ENCODE data around the gene TOLLIP. TPM values are rescaled to one million over a fixed set of nuclear protein-coding genes. Genes with fewer than 3 reads are reported as not detected.
"Not testable (repeated sequence)": the region's sequence is repeated elsewhere in the genome, so short reads cannot be mapped to it uniquely, and the experiment has no call there.

The TOLLIP gene
- total and polyA plus RNA-seq, 4 donors: 29.0 to 83.4 (median 50.8) TPM

DNA sequence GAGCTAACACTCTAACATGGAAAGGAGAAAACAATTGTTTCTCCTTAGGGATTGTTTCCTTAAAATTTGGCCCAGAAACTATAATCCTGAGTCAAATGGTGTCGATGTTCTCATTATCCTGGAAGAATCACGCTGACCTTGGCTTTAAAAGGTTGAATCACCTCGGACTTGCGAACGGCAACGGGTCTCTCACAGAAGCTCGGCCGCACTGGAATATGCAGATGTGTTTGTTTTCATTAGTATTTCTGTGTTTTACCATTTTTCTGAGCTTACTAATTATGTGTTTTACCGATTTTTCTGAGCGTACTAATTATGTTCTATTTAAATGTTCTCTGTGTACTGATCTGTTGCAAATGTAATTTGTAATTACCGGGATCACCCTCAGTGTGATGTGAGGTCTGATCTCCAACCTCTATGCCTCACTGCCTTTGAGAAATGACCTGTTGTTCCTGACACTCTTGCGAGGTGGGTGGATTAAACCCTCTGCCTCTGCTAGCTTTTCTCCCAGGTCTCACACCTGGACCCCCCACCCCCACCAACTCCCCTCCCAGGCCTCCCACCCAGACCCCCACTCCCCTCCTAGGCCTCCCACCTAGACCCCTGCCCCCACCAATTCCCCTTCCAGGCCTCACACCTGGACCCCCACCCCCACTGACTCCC is 42.0 kb upstream of the TOLLIP start:
- Histone ChIP-seq H3K9me3 (ENCODE audit: control insufficient read depth, insufficient read depth, low read length) (no peaks in the 10 kb centered on the region), H3K4me1 (ENCODE audit: control insufficient read depth, insufficient read depth, low read length) (peaks cover 19% of the 10 kb centered on the region), H3K36me3 (ENCODE audit: control insufficient read depth, insufficient read depth, low read length) (no peaks in the 10 kb centered on the region), H3K4me3 (ENCODE audit: low read depth, low read length) (no peak overlapping the region), H3K27ac (ENCODE audit: low read depth, low read length) (no peak overlapping the region), H3K27me3 (ENCODE audit: control insufficient read depth, insufficient read depth, low read length) (no peaks in the 10 kb centered on the region)
- DNase-seq (ENCODE audit: low read depth in 4 of 6, low spot score in 6 of 6): no peak
- WGBS (ENCODE audit: insufficient coverage): 82% methylated on average over 2 of the region's 12 CpGs

GRCh38 chr11:1350086-1350725 is 40.8 kb upstream of the TOLLIP start:
- Histone ChIP-seq H3K4me1 (ENCODE audit: control insufficient read depth, insufficient read depth, low read length) (peaks cover 19% of the 10 kb centered on the region), H3K27ac (ENCODE audit: low read depth, low read length) (no peak overlapping the region), H3K36me3 (ENCODE audit: control insufficient read depth, insufficient read depth, low read length) (no peaks in the 10 kb centered on the region), H3K4me3 (ENCODE audit: low read depth, low read length) (no peak overlapping the region), H3K27me3 (ENCODE audit: control insufficient read depth, insufficient read depth, low read length) (no peaks in the 10 kb centered on the region), H3K9me3 (ENCODE audit: control insufficient read depth, insufficient read depth, low read length) (no peaks in the 10 kb centered on the region)
- no peak for DNase-seq (ENCODE audit: low read depth in 4 of 6, low spot score in 6 of 6)
- 73% methylated on average over 22 of the region's 22 CpGs for WGBS (ENCODE audit: insufficient coverage)

DNA sequence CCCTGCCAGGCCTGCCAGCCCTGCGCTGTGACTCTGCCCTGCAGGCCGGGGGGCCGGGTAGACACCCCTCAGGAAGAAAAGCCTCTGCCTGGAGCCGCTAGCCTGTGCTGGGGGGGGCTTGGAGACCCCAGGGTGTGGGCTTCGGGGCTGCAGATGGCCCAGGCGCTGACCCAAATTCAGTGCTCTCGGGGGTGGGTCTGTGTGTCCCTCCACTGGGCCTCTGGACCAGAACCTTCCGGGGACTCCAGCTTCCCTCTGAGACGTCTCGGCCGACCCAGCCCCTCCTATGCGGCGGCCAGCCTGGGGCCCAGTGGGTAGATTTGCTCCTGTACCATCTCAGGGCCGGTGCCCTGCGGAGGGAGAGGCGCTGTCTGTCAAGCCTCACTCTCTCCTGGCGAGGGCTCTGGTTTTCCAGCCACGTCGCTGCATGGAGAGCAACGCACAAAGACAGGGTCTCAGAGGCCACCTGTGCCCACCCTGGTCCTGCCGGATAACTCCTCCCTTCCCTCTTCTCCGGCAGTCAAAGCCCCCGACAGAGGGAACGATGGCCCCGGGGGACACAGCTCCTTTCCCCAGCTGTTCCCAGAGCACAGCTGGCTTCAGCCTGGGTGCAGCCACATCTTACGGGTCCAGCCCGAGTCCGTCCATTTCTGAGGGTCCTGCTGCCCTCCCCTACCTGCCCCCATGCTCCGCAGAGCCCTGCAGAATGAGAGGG is 40.1 kb upstream of the TOLLIP start:
- Histone ChIP-seq H3K4me1 (ENCODE audit: control insufficient read depth, insufficient read depth, low read length) (peaks cover 19% of the 10 kb centered on the region), H3K27me3 (ENCODE audit: control insufficient read depth, insufficient read depth, low read length) (no peaks in the 10 kb centered on the region), H3K27ac (ENCODE audit: low read depth, low read length) (no peak overlapping the region), H3K4me3 (ENCODE audit: low read depth, low read length) (no peak overlapping the region), H3K9me3 (ENCODE audit: control insufficient read depth, insufficient read depth, low read length) (no peaks in the 10 kb centered on the region), H3K36me3 (ENCODE audit: control insufficient read depth, insufficient read depth, low read length) (no peaks in the 10 kb centered on the region)
- 43% methylated on average over 29 of the region's 29 CpGs for WGBS (ENCODE audit: insufficient coverage)
- DNase-seq (ENCODE audit: low read depth in 4 of 6, low spot score in 6 of 6): peak in 1 of 6 donors; percentile 30

DNA sequence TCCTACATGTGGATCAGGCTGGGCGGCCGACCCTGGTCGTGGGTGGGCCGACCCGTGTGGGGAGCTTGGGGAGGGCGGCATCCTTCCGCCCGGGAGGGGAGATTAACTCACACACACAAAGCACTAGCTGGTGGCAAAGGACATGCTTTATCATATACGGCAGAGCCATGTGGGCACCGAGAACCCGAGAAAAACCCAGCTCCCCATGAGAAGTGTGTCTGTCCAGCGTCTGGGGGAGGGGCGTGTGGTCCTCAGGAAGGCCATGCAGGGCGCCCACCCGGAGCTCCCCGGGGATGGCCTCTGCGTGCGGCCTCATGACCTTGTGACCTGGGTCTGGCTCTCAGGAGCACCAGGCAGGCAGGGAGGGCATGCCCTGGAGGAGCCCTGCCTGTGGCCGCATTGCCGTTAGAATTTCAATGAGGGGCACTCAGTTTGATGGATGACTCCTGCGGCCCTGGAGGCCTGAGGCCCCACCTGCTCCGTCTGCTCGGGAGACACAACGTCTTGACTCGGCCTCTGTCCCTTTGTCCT is 39.4 kb upstream of the TOLLIP start:
- H3K4me1 ChIP-seq (ENCODE audit: control insufficient read depth, insufficient read depth, low read length): peaks cover 19% of the 10 kb centered on the region
- no peaks in the 10 kb centered on the region for H3K27me3 ChIP-seq (ENCODE audit: control insufficient read depth, insufficient read depth, low read length)
- H3K27ac ChIP-seq (ENCODE audit: low read depth, low read length): no peak overlapping the region
- no peak overlapping the region for H3K4me3 ChIP-seq (ENCODE audit: low read depth, low read length)
- DNase-seq (ENCODE audit: low read depth in 4 of 6, low spot score in 6 of 6): peak in 1 of 6 donors; percentile 40
- 28% methylated on average over 25 of the region's 25 CpGs for WGBS (ENCODE audit: insufficient coverage)
- H3K9me3 ChIP-seq (ENCODE audit: control insufficient read depth, insufficient read depth, low read length): no peaks in the 10 kb centered on the region
- H3K36me3 ChIP-seq (ENCODE audit: control insufficient read depth, insufficient read depth, low read length): no peaks in the 10 kb centered on the region

DNA sequence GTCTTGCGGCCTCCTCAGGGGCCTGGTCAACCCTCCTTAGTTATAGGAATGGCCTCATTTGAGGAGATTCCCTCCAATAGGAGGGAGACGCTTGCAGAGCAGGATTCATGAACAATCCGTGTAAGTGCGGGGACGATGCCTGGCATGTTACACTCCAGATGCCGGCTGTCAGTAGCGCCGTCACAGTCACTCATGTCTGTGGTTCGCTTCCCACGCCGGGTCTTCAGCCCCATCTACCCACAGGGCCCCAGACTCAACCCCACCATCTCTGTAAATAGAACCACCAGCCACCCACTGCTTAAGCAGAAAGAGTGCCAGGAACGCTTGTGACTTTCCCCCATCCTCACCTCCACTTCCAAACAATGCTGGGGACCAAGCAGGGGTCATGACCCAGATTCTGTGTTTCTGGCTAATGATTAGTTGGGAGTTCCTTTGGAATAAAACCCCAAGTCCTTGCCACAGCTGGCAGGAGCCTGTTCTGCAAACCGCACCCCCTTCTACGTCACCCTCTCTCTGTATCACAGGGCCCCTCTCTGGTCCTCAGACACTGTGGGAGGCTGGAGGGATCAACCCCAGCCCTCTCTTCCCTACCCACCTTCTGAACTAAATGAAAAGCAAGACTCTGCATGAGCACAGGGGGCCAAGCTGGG is 38.8 kb upstream of the TOLLIP start:
- H3K27ac ChIP-seq (ENCODE audit: low read depth, low read length): no peak overlapping the region
- H3K4me3 ChIP-seq (ENCODE audit: low read depth, low read length): no peak overlapping the region
- no peak for DNase-seq (ENCODE audit: low read depth in 4 of 6, low spot score in 6 of 6)
- H3K4me1 ChIP-seq (ENCODE audit: control insufficient read depth, insufficient read depth, low read length): peaks cover 19% of the 10 kb centered on the region
- no peaks in the 10 kb centered on the region for H3K36me3 ChIP-seq (ENCODE audit: control insufficient read depth, insufficient read depth, low read length)
- WGBS (ENCODE audit: insufficient coverage): 79% methylated on average over 12 of the region's 14 CpGs
- H3K27me3 ChIP-seq (ENCODE audit: control insufficient read depth, insufficient read depth, low read length): no peaks in the 10 kb centered on the region
- H3K9me3 ChIP-seq (ENCODE audit: control insufficient read depth, insufficient read depth, low read length): no peaks in the 10 kb centered on the region

DNA sequence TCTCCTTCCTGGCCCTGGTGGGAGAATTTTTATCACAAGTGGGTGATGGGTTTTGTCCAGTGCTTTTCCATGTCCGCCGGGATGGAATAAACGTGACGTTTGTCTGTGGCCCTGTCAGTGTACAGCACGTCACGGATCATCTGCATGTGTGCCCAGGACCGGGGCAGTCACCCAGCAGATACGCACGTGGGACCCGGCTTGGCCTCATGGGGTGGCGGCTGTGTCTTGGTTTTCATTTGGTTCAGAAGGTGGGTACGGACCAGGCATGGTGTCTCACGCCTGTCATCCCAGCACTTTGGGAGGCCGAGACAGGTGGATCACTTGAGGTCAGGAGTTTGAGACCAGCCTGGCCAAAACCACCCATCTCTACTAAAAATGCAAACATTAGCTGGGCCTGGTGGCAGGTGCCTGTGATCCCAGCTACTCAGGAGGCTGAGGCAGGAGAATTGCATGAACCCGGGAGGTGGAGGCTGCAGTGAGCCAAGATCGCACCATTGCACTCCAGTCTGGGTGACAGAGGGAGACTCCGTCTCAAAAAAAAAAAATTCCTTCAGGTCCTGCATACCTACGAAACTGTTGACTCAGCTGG is 38.1 kb upstream of the TOLLIP start:
- 95% methylated on average over 15 of the region's 18 CpGs for WGBS (ENCODE audit: insufficient coverage)

GRCh38 chr11:1346669-1347390 is 37.4 kb upstream of the TOLLIP start:
- H3K4me1 ChIP-seq (ENCODE audit: control insufficient read depth, insufficient read depth, low read length): peaks cover 19% of the 10 kb centered on the region
- no peak overlapping the region for H3K27ac ChIP-seq (ENCODE audit: low read depth, low read length)
- no peaks in the 10 kb centered on the region for H3K27me3 ChIP-seq (ENCODE audit: control insufficient read depth, insufficient read depth, low read length)
- no peaks in the 10 kb centered on the region for H3K36me3 ChIP-seq (ENCODE audit: control insufficient read depth, insufficient read depth, low read length)
- H3K9me3 ChIP-seq (ENCODE audit: control insufficient read depth, insufficient read depth, low read length): no peaks in the 10 kb centered on the region
- no peak for DNase-seq (ENCODE audit: low read depth in 4 of 6, low spot score in 6 of 6)
- H3K4me3 ChIP-seq (ENCODE audit: low read depth, low read length): no peak overlapping the region
- WGBS (ENCODE audit: insufficient coverage): 89% methylated on average over 28 of the region's 28 CpGs

More for the DNA sequence above, 38.1 kb upstream of the TOLLIP start:
- H3K27me3 ChIP-seq (ENCODE audit: control insufficient read depth, insufficient read depth, low read length); H3K27ac ChIP-seq (ENCODE audit: low read depth, low read length); H3K36me3 ChIP-seq (ENCODE audit: control insufficient read depth, insufficient read depth, low read length); H3K4me3 ChIP-seq (ENCODE audit: low read depth, low read length); H3K9me3 ChIP-seq (ENCODE audit: control insufficient read depth, insufficient read depth, low read length); DNase-seq (ENCODE audit: low read depth in 4 of 6, low spot score in 6 of 6): not testable (repeated sequence)
- H3K4me1 ChIP-seq (ENCODE audit: control insufficient read depth, insufficient read depth, low read length): peaks cover 19% of the 10 kb centered on the region

DNA sequence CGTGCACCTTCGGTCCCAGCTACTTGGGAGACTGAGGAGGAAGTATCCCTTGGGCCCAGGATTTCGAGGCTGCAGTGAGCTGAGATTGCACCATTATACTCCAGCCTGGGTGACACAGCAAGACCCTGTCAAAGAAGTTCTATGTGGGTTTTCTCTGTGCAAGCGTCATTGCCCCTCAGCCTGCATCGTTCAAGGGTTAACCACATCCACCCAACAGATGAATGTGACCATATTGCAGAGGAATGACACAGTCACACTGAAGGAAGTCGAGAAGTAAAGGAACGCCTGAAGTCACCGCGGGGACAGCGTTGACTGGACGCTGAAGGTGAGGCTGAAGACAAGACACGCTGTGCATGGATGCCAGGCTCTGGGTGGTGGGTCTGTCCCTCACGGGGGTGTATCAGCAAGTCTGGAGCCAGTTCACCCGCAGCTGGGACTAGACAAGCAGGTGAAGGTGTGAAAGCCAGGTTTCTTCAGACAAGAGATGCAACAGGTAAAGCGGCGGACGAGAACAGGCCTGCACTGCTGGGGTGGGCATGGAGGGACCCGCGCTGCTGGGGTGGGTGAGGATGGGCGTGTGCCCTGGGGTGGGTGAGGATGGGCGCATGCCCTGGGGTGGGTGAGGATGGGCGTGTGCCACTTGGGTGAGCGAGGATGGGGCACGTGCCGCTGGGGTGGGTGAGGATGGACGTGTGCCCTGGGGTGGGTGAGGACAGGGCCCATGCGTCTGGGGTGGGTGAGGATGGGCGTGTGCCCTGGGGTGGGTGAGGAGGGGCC is 36.5 kb upstream of the TOLLIP start:
- no peak for DNase-seq (ENCODE audit: low read depth in 4 of 6, low spot score in 6 of 6)
- peaks cover 19% of the 10 kb centered on the region for H3K4me1 ChIP-seq (ENCODE audit: control insufficient read depth, insufficient read depth, low read length)
- no peak overlapping the region for H3K27ac ChIP-seq (ENCODE audit: low read depth, low read length)
- H3K27me3 ChIP-seq (ENCODE audit: control insufficient read depth, insufficient read depth, low read length): no peaks in the 10 kb centered on the region
- no peak overlapping the region for H3K4me3 ChIP-seq (ENCODE audit: low read depth, low read length)
- WGBS (ENCODE audit: insufficient coverage): 85% methylated on average over 27 of the region's 28 CpGs
- H3K9me3 ChIP-seq (ENCODE audit: control insufficient read depth, insufficient read depth, low read length): no peaks in the 10 kb centered on the region
- no peaks in the 10 kb centered on the region for H3K36me3 ChIP-seq (ENCODE audit: control insufficient read depth, insufficient read depth, low read length)

All from spinal cord (tissue), 10 donors.